ENCODE data around the gene HPX.

The HPX gene

DNA sequence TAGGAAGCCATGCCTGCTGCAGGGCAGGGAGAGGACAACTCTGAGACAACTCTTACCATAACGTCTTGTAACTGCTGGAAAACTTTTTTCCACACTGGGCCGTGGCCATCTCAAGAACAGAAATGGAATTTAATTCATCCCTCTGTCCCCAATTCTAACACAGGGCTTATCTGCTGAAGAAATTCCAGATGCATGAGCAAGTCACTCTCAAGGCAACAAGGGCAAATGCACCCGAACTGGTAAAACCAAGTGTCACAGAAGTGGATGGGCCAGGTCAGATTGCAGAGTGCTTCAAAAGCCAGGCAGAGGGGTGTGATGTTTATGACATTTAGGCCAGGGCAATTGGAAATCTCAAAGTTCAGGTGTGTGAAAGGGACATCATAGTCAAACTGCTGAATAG, 43.2 kb downstream of the HPX start:
- TF ChIP-seq ZNF565 (CRISPR knock-in tag; conservative IDR thresholded peaks at IDR 0.05; ENCODE audit: low read depth), result no peak
- TF ChIP-seq ZFP3 (CRISPR knock-in tag; IDR thresholded peaks at IDR 0.05), result no peak
- no peak for TF ChIP-seq ISL1 (CRISPR knock-in tag; IDR thresholded peaks at IDR 0.05)
- no peak for TF ChIP-seq GLIS3 (CRISPR knock-in tag; IDR thresholded peaks at IDR 0.05)
- no peak for TF ChIP-seq ZC3H10 (CRISPR knock-in tag; IDR thresholded peaks at IDR 0.05)
- TF ChIP-seq RARB (CRISPR knock-in tag; IDR thresholded peaks at IDR 0.05), result no peak
- TF ChIP-seq ZFP30 (CRISPR knock-in tag; IDR thresholded peaks at IDR 0.05), result no peak
- TF ChIP-seq, protein P1, sequence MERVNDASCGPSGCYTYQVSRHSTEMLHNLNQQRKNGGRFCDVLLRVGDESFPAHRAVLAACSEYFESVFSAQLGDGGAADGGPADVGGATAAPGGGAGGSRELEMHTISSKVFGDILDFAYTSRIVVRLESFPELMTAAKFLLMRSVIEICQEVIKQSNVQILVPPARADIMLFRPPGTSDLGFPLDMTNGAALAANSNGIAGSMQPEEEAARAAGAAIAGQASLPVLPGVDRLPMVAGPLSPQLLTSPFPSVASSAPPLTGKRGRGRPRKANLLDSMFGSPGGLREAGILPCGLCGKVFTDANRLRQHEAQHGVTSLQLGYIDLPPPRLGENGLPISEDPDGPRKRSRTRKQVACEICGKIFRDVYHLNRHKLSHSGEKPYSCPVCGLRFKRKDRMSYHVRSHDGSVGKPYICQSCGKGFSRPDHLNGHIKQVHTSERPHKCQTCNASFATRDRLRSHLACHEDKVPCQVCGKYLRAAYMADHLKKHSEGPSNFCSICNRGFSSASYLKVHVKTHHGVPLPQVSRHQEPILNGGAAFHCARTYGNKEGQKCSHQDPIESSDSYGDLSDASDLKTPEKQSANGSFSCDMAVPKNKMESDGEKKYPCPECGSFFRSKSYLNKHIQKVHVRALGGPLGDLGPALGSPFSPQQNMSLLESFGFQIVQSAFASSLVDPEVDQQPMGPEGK (CRISPR knock-in tag; IDR thresholded peaks at IDR 0.05; ENCODE audit: borderline replicate concordance), result no peak
- TF ChIP-seq CSDC2 (CRISPR knock-in tag; IDR thresholded peaks at IDR 0.05), result no peak
- TF ChIP-seq, protein P2, sequence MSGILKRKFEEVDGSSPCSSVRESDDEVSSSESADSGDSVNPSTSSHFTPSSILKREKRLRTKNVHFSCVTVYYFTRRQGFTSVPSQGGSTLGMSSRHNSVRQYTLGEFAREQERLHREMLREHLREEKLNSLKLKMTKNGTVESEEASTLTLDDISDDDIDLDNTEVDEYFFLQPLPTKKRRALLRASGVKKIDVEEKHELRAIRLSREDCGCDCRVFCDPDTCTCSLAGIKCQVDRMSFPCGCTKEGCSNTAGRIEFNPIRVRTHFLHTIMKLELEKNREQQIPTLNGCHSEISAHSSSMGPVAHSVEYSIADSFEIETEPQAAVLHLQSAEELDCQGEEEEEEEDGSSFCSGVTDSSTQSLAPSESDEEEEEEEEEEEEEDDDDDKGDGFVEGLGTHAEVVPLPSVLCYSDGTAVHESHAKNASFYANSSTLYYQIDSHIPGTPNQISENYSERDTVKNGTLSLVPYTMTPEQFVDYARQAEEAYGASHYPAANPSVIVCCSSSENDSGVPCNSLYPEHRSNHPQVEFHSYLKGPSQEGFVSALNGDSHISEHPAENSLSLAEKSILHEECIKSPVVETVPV (CRISPR knock-in tag; IDR thresholded peaks at IDR 0.05), result no peak
- TF ChIP-seq ZNF70 (CRISPR knock-in tag; IDR thresholded peaks at IDR 0.05), result no peak
- TF ChIP-seq, protein P3, sequence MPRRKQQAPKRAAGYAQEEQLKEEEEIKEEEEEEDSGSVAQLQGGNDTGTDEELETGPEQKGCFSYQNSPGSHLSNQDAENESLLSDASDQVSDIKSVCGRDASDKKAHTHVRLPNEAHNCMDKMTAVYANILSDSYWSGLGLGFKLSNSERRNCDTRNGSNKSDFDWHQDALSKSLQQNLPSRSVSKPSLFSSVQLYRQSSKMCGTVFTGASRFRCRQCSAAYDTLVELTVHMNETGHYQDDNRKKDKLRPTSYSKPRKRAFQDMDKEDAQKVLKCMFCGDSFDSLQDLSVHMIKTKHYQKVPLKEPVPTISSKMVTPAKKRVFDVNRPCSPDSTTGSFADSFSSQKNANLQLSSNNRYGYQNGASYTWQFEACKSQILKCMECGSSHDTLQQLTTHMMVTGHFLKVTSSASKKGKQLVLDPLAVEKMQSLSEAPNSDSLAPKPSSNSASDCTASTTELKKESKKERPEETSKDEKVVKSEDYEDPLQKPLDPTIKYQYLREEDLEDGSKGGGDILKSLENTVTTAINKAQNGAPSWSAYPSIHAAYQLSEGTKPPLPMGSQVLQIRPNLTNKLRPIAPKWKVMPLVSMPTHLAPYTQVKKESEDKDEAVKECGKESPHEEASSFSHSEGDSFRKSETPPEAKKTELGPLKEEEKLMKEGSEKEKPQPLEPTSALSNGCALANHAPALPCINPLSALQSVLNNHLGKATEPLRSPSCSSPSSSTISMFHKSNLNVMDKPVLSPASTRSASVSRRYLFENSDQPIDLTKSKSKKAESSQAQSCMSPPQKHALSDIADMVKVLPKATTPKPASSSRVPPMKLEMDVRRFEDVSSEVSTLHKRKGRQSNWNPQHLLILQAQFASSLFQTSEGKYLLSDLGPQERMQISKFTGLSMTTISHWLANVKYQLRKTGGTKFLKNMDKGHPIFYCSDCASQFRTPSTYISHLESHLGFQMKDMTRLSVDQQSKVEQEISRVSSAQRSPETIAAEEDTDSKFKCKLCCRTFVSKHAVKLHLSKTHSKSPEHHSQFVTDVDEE (CRISPR knock-in tag; IDR thresholded peaks at IDR 0.05), result no peak
- TF ChIP-seq ARNTL (CRISPR knock-in tag; IDR thresholded peaks at IDR 0.05; ENCODE audit: borderline replicate concordance, low read depth), result no peak
- no peak for TF ChIP-seq PPARA (CRISPR knock-in tag; IDR thresholded peaks at IDR 0.05; ENCODE audit: borderline replicate concordance)
- ATAC-seq, result peak; percentile 46

DNA sequence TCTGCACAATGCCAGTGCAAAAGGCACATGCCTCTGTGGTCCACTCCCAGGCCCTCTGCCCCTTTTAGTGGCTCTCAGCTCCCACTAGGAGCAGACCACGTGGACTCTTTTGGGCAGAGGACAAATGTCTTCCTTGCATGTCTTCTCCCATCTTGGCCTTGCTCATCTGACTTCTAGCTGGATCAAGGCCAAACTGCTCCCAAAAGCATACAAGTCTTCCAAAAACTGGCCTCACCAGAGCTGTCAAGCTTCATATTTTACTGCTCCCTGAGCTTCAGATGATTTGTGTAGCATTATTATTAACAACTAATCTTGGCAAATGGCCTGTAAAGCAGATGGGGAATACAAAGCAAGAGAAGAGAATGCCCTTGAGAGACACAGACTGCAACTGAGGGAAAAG, 43.6 kb downstream of the HPX start:
- no peak for ATAC-seq
- TF ChIP-seq ZC3H10 (CRISPR knock-in tag; IDR thresholded peaks at IDR 0.05) (no peak), ZNF70 (CRISPR knock-in tag; IDR thresholded peaks at IDR 0.05) (no peak), GLIS3 (CRISPR knock-in tag; IDR thresholded peaks at IDR 0.05) (no peak)
- TF ChIP-seq, protein P3 (CRISPR knock-in tag; IDR thresholded peaks at IDR 0.05), result no peak
- TF ChIP-seq, protein P1 (CRISPR knock-in tag; IDR thresholded peaks at IDR 0.05; ENCODE audit: borderline replicate concordance), result no peak
- TF ChIP-seq, protein P4, sequence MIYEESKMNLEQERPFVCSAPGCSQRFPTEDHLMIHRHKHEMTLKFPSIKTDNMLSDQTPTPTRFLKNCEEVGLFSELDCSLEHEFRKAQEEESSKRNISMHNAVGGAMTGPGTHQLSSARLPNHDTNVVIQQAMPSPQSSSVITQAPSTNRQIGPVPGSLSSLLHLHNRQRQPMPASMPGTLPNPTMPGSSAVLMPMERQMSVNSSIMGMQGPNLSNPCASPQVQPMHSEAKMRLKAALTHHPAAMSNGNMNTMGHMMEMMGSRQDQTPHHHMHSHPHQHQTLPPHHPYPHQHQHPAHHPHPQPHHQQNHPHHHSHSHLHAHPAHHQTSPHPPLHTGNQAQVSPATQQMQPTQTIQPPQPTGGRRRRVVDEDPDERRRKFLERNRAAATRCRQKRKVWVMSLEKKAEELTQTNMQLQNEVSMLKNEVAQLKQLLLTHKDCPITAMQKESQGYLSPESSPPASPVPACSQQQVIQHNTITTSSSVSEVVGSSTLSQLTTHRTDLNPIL (CRISPR knock-in tag; IDR thresholded peaks at IDR 0.05; ENCODE audit: low read depth), result no peak

DNA sequence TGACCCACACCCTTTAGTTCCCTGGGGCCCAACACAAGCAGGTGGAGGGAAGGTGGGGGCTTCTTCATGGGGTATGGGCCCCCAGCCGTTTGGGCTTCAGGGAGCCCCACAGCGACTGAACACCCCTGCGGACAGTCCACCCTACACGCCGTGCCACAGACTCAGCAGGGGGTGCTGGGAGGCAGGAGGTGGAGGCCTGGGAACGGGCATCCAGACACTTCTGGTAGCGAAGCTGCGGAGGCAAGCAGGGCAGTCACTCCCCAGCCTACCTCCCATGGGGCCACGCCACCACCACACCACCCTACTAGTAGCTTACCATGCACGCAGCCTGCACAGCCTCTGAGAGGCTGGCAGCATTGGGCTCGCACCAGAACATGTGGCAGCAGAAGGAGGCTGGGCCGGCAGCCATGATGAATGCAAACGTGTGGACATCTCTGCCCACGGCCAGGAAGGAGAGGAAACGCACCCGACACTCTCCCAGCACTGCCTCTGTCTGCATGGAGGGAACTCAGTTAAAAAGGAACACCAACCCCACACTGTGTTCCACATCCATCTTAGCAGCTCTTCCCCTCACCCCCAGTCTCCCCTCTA, 45.2 kb downstream of the HPX start:
- ATAC-seq, result no peak
- TF ChIP-seq OSR1 (CRISPR knock-in tag; IDR thresholded peaks at IDR 0.05), result no peak
- no peak for TF ChIP-seq ZFP30 (CRISPR knock-in tag; IDR thresholded peaks at IDR 0.05)
- TF ChIP-seq ZNF70 (CRISPR knock-in tag; IDR thresholded peaks at IDR 0.05), result no peak
- TF ChIP-seq, protein P1 (CRISPR knock-in tag; IDR thresholded peaks at IDR 0.05; ENCODE audit: borderline replicate concordance), result no peak
- no peak for TF ChIP-seq ZNF565 (CRISPR knock-in tag; conservative IDR thresholded peaks at IDR 0.05; ENCODE audit: low read depth)
- TF ChIP-seq CSDC2 (CRISPR knock-in tag; IDR thresholded peaks at IDR 0.05), result no peak
- TF ChIP-seq, protein P2 (CRISPR knock-in tag; IDR thresholded peaks at IDR 0.05), result no peak
- TF ChIP-seq SNAI2 (CRISPR knock-in tag; IDR thresholded peaks at IDR 0.05), result no peak
- TF ChIP-seq RARB (CRISPR knock-in tag; IDR thresholded peaks at IDR 0.05), result no peak
- no peak for TF ChIP-seq ZC3H10 (CRISPR knock-in tag; IDR thresholded peaks at IDR 0.05)

All from SK-N-SH treated with all-trans-retinoic acid at 6 μM for 48 hours (cell line).